HG03565 (cell line): ENCODE results near the gene BABAM2.
"Not testable (repeated sequence)": the region's sequence is repeated elsewhere in the genome, so short reads cannot be mapped to it uniquely, and the experiment has no call there.

Experiments
- ATAC-seq: cut with Tn5 transposase; IDR thresholded peaks from one replicate; pipeline ENCODE4 v1.9.1; 2021; ENCODE audit warnings: mild to moderate bottlenecking, moderate library complexity; ENCODE audit not compliant: unreplicated experiment

BABAM2 gene

DNA sequence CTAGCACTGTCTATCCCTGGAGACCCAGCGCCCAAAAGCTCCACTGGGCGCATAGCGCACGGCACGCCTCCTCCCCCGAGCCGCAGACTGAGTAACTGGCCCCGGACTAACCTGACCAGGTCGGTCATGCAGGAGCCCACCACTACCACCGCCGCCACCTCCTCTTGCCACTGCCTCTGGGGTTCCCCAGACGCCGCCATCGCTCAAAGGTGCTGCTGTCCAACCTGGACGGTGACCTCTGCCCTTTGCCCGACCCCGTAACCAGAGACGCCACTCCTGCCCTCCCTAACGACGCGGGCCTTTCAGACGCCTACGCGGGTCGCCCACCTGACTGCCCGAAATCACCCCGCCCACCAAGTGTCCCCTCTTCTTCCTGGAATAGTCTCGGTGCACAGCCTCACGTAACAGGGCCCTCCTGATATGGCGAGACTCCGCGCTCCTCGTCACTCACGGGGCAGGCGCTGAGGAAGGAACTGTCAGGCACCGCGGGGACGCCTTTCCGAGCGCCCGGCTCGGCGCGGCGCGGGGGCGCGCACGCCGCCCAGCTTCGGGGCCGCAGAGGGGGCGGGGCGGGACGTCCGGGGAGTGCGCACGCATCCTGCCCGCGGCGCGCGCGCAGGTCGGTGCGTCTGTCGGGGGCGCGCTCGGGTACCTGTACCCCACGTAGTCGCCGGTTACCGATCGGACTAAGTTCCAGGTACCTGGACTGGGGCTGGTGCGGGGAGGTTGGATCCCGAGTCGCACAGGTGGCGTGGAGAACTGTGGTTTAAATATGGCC is at the start of gene BABAM2, which contains the start of gene RBKS:
BABAM2 (plus strand) TSS at position 584 of the 778 bp plus-strand sequence. CDS start 3,828 bp downstream, outside the sequence.
RBKS (minus strand) TSS at position 242 of the 778 bp plus-strand sequence; CDS start at position 200, 42 bp downstream.
- ATAC-seq, result peak; percentile 61

DNA sequence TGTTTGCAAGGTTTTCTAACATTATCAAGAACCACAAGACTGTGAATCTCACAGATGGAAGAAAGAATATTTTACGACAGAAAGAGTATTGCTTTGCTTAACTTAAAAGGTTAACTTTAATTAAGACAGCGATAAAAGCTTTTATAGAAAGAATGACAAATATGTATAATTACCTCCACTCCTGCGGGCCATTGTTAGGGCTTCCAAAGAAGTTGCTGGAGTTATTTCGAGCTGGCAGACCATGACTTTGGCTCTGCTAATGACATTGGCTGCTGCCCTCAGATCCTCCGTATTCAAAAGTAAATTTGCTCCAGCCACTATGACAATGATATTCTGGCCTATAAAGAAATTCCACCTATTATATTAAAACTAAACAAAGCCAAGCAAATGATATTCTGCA is 47.6 kb upstream of the BABAM2 start:
- no peak for ATAC-seq

DNA sequence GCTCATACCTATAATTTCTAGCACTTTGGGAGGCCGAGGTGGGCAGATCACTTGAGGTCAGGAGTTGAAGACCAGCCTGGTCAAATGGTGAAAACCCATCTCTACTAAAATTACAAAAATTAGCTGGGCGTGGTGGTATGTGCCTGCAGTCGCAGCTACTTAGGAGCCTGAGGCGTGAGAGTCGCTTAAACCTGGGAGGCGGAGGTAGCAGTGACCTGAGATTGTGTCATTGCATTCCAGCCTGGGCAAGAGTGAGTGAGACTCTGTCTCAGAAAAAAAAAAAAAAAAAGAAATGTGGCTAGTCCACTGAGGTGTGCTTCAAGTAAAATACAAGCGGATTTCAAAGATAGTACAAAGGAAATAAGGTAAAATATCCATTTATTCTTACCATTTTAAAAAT is 46.5 kb upstream of the BABAM2 start:
- no peak for ATAC-seq

DNA sequence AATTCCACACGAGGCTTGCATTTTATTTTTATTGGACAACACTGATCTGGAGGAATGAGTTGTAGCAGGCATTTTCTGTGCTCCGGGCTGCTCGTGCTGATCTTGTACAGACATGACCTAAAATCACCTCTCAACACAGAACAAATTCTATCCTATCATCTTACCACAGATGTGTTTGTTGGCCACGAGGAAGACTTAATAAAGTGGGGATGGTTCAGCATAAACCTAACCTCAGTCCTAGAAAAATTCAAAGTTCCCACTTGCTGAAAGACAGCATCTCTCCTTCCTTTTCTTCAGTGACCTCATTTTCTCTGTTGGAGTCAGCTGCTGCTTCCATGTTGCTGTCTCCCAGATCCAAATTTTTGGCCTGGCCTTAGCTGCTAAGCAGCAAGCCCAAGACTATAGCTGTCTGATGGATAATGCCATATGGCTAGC is 45.7 kb upstream of the BABAM2 start:
- no peak for ATAC-seq

DNA sequence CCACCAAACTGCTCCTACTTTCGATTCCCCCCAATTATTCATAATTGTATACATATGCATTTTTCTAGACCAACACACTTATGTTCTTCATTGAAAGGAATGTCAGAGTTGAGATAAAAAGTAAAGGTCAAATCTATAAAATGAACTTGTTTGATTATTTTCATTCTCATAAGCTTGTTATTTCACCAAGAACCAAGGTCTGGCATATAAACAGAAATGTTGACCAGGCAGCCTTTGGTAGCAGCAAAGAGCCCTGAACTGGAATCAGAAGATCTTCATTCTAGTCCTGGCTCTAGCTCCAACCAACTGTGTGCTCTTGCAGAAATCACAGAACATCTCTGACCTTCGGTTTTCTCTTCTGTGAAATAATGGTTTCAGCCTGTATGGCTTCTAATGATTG is 43.2 kb upstream of the BABAM2 start:
- ATAC-seq, result no peak

DNA sequence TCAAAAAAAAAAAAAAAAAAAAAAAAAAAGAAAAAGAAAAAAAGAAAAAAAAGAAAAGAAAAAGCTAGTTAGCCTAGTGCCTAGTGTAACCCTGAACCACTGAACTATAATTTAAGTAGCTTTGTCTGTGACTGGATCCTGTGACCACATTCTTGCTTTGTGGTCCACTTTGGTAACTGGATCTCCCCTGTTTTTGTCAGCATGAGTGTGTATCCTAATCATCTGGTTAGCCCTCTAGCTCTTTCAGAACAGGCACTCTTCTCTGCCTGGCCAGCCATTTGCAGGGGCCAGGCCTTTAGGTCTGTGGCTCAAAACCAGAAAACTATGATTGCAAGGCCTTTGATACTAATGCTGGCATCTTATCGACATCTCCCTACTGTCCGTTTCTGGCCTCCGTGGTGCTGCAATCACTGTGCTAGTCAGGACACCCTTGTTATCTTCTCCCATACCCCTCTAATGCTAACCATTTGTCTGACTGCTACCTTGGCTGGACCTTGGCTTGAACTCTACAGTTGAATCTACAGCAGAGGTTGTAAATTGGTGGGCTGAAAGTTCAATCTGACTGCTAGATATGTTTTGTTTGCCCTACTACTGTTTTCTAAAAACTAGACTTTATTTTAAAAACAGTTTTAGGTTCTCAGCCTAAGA is 40.8 kb upstream of the BABAM2 start:
- no peak for ATAC-seq

DNA sequence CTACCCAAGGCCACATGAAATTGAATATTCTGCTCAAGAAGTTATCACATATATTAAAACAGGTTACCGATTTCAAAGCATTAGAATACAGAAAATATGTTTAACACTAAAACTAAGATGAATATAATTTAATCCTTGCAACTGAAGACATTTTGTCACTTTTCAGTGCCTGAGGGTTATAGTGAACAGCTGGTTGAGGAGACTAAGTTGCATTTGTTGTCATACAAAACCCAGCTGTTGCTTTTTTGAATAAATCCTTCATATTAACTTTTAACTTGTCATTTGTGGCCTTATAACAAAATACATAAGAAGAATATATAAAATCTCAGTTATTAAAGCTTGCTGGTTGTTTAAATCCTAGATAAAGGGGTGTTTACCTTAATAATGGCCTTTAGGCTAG is 37.8 kb upstream of the BABAM2 start:
- no peak for ATAC-seq

DNA sequence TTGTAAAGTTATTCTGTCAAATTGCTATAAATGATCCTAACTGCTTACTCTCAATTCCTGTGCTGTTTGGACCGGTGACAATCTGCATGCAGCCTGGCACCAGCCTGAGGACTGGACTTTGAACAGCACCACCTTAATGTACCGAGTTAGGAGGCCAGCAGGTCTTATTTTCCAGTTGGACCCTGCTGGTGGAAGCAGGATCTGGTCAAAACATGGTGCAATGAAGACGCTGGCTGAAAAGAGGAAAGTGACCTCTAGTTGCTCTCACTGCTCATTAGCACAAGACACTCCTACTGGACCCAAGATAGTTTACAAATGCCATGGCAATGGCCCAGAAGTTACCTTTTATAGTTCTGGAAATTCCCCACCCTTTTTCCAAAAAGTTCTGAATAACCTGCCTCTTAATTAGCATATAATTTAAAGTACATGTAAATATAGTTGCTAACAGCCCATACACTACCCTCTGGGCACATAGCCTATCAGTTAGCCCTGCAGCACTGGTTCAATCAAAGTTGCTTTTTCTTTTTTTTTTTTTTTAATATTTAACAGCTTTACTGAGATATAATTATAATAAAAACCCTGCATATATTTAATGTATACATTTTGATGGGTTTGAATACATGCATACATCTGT is 36.2 kb upstream of the BABAM2 start:
- no peak for ATAC-seq

DNA sequence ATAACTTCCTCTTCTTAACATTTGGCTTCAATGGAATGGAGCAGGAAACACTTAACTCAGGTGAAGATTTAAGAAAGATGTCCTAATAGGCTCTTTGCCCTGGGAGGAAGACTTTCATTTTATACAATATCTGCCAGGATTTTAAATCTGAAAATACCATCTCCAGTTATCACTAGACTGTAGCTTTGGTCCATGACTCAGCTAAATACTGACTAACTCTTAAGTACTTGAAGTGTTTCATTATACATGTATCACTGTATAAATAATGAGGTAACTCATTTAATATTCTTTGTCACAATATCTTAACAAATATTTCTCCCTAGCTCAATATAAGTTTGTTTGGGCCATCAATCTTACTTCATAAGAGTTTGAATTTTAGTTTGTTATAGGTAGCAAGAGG is 35.1 kb upstream of the BABAM2 start:
- no peak for ATAC-seq

DNA sequence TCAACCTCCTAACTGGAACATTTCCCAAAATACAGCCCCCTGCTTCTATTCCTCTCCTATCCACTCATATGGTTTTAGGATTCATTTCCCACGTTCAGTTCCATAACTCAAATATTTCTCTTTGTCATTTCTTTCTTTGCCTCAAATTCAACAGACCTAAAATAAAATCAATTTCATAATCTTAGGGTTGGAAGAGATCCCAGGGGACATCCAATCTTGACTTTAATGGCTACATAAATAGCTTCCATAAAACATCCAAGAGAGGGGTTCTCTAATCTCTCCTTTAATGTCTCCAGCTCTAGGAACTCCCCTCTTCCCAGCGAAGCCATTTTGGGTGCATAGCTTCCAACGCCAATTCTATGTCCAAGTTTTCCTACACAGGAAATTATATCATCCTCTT is 34.1 kb upstream of the BABAM2 start:
- no peak for ATAC-seq

DNA sequence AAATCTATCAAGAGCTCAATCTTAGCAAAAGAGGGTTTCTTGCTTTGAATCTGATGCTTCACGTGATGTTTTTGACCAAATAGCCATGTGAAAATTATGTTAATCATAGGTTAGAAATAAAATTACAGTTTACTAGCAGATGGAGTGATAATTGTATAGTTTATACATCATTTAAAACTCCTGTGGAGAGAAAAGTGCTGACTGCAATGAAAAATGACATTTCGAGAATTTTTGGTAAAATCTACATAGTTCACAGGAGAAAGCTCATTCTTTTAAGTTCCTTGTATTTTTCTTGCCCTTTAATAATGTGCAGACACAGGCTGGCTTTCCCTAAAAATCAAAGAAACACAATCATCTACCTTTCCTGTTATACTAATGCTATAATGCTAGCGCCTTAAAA is 33.6 kb upstream of the BABAM2 start:
- no peak for ATAC-seq

DNA sequence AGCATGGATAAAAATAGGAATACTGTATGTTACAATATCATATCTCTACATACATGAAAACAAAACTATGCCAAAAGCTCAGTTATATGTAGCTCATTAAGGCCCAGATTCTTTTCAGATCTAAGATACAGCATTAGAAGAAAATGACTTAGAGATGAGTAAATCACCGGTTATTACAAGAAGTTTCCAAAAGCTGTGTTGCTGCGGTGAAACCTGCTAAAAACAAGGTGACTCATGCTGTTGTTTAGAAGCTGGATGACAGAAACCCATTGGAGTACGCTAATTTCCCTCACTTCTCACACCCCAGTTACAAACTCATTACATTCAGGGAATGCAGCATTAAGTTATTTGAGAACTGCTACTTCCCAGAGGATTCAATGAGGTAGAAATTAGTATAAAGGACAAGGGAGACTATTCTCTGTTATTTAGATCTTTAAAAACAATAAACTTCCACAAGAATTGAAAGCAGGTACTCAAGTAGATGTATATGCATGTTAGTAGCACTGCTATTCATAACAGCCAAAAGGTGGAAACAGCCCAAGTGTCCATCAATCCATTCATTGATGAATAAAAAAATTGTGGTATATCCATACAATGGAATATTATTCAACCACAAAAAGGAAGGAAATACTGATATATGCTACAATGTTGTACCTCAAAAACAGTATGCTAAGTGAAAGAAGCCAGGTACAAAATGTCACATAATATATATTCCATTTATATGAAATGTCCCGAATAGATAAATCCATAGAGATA is 32.9 kb upstream of the BABAM2 start:
- no peak for ATAC-seq

DNA sequence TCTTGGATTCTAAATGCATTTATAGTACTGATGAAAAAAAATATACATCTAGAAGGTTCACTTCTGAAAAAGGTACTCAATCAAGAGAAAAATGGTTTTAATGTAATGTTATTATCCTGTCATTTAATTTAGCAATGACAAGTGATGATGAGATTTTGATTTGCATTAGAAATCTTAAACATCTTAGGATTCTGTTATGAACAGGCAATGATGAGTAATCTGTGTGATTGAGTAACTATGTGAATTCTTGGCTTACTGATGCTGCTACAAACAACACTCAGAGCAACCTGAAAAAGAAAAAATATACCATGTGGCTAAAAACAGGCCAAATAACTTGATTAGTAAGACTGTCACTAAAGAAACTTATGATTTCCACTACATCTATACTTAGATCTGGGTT is 30.4 kb upstream of the BABAM2 start:
- ATAC-seq, result no peak

DNA sequence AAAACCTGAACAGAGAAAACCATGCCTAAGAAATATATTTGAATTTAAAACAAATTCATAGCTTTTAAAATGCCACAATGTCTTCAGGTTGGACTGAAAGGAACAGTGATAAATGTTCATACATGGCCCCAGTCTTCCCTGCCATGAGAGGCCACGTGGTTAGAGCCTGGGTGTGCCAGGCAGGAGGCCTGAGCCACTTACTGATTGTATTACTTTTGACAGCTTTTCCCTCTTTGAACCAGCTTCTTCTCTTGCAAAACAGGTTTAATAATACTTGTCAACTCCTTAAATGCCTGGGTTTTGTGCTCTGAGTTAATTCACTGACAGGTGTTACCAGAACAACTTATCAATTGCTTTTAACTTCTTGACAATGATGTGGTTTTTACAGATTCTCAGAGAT is 27.4 kb upstream of the BABAM2 start:
- no peak for ATAC-seq

DNA sequence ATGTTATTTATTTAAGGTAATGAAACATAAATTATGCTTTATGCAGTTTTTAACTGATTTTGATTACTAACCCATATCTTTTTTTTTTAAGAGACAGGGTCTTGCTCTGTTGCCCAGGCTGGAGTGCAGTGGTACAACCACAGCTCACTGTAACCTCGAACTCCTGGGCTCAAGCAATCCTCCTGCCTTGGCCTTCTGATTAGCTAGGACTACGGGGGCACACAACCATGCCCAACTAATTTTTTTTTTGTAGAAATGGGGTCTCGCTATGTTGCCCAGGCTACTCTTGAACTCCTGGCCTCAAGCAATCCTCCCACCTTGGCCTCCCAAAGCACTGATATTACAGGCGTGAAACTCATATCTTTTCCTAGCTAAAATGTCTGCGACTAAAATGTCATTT is 26.6 kb upstream of the BABAM2 start:
- ATAC-seq, result not testable (repeated sequence)

DNA sequence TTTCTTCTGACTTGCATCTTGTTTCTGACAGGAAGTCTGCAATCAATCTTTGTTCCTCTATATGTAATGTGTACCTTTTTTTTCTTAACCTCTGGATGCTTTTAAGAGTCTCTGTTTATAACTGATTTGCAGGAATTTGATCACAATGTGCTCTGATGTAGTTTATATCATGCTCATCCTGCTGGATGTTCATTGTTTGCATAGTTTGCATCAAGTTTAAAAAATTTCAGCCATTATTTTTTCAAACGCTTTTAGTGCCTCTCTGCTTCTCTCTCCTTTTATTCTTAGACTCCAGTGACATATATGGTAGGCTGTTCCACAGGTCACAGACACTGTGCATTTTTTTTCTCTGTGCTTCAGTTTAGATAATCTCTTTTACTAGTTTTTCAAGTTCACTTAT is 24.3 kb upstream of the BABAM2 start:
- ATAC-seq, result no peak

DNA sequence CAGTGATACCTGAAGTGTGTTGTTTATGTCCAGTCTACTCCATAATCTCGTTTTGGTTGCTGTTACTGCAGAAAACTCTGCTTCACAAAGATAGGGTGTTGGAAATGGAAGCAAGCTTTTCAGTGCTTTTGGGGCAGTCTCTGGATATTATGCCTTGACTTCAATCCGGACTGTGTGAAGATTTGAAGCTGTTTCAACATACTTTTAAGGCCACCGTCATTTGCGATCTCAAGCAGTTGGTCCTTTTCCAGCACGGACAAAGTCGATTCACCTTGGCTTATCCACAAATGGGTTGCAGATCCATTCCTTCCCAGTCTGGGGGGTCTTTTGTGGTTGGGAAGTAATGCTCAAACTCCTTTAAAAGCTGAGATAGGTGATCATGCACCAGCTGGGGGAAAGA is 20.8 kb upstream of the BABAM2 start:
- ATAC-seq, result no peak

DNA sequence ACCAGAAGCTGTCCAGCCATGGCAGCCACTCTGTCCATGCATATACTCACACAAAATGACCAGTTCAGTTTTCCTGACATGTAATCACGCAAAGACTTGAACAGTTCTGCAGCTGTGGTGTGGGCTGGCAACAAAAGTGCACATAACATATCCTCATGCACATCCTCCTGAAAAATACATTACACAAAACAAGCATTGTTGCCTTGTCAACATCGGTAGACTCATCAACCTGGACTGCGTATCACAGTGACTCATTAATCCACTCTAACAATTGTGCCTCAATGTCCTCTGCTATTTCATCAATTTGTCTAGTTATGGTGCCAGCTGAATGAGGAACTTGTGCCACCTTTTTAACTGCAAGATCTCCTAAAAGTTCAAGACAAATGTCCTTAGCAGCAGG is 19.8 kb upstream of the BABAM2 start:
- ATAC-seq, result no peak

DNA sequence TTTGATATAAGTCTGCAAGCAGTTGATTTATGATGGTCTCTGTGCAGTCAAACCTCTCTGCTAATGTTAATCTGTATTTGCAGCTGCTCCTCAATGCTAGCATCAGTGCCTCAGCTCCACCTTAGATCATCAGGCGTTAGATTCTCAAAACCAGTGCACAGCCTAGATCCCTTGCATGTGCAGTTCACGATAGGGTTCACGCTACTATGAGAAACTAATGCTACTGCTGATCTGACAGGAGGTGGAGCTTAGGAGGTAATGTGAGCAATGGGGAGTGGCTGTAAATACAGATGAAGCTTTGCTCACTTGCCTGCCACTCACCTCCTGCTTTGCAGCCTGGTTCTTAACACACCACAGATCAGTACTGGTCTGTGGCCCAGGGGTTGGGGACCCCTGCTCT is 18.7 kb upstream of the BABAM2 start:
- ATAC-seq, result no peak

DNA sequence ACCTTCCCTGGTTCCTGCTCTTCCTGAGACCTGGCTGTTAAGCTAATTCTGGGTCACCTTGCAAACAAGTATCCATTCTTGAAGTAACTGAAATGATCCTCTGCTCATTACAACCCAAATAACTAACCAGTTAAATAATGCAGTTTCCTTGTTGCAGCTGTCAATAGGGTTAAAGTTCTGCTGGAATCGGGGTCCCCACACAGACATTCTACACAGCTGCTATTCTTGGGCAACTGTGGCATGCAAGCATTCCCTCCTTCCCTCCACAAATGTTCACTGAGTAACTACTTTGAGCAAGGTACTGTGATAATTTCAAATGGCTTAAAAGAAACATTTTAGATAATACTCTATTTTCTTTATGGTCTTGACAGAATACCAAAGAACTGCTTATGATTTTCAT is 17.4 kb upstream of the BABAM2 start:
- no peak for ATAC-seq
